Measurements from ENCODE around the gene TEX261.
"Not testable (repeated sequence)": the region's sequence is repeated elsewhere in the genome, so short reads cannot be mapped to it uniquely, and the experiment has no call there.

Gene TEX261

GRCh38 chr2:71000780-71001591 is 6.3 kb upstream of the TEX261 start:
- peak; percentile 58 to 67 (median 60) for DNase-seq (ENCODE audit: low read depth in 3 of 3)

DNA sequence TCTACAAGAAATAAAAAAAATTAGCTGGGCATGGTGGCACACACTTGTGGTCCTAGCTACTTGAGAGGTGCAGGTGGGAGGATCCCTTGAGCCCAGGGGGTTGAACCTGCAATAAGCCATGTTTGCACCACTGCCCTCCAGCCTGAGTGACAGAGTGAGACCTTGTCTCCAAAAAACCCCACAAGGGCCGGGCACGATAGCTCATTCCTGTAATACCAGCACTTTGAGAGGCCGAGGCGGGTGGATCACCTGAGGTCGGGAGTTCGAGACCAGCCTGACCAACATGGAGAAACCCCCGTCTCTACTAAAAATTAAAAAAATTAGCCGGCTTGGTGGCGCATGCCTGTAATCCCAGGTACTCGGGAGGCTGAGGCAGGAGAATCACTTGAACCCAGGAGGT is 5.3 kb upstream of the TEX261 start:
- not testable (repeated sequence) for DNase-seq (ENCODE audit: low read depth in 3 of 3)

- DNase-seq (ENCODE audit: low read depth in 3 of 3): no peak
These were observed 4.7 kb upstream of the TEX261 start for GRCh38 chr2:70999362-70999761.

DNA sequence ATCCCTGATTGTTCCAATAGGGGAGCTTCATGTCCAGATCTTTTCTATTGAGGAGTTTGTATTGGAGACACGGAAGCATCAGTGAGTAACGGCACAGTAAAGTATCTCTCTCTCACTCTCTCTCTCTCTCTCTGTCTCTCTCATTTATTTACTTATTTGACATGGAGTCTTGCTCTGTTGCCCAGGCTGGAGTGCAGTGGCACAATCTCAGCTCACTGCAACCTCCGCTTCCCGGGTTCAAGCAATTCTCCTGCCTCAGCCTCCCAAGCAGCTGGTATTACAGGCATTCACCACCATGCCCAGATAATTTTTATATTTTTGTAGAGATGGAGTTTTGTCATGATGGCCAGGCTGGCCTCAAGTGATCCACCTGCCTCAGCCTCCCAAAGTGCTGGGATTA is 4.2 kb upstream of the TEX261 start:
- DNase-seq (ENCODE audit: low read depth in 3 of 3): not testable (repeated sequence)

DNA sequence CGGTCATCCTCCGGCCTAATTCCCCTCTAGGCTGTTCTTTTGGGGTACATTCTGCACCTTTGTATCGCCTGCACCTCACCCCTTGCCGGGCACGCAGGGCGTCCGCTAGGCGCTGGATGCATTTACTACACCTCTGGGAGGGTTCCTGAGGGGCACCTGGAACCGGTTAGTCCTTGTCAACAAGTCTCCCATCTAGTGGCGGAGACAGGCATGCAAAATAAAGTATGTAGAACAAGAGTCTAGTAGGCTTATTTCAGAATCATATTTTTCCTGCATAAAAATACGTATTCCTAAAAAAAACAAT is 705 bp upstream of the TEX261 start:
- DNase-seq (ENCODE audit: low read depth in 3 of 3): peak in 2 of 3 experiments; percentile 21 to 35

GRCh38 chr2:70994009-70994698 is 519 bp downstream of the TEX261 start:
- no peak for DNase-seq (ENCODE audit: low read depth in 3 of 3)

GRCh38 chr2:70992945-70993853 is 1.5 kb downstream of the TEX261 start:
- DNase-seq (ENCODE audit: low read depth in 3 of 3): no peak

GRCh38 chr2:70991742-70992141 is 2.9 kb downstream of the TEX261 start:
- DNase-seq (ENCODE audit: low read depth in 3 of 3): no peak

DNA sequence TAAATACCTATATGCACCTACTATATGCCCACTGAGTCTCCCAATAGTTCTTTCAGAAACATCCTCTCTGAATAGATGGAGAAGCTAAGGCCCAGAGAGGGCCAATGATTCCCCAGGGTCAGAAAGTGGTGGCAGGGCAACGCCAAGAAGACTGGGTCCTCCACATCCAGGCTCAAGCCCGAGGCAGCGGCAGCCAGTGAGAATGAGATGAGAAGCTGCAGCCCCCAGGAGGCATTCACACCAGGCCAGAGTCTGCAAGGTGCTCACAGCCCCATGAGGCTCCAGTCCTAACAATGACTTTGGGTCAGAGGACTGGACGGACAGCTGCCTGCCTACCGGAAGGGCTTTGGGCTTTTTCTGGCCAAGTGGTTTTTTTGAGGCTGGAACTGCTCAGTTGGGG is 3.5 kb downstream of the TEX261 start:
- no peak for DNase-seq (ENCODE audit: low read depth in 3 of 3)

- no peak for DNase-seq (ENCODE audit: low read depth in 3 of 3)
These were observed 4.5 kb downstream of the TEX261 start for GRCh38 chr2:70990216-70990615.

DNA sequence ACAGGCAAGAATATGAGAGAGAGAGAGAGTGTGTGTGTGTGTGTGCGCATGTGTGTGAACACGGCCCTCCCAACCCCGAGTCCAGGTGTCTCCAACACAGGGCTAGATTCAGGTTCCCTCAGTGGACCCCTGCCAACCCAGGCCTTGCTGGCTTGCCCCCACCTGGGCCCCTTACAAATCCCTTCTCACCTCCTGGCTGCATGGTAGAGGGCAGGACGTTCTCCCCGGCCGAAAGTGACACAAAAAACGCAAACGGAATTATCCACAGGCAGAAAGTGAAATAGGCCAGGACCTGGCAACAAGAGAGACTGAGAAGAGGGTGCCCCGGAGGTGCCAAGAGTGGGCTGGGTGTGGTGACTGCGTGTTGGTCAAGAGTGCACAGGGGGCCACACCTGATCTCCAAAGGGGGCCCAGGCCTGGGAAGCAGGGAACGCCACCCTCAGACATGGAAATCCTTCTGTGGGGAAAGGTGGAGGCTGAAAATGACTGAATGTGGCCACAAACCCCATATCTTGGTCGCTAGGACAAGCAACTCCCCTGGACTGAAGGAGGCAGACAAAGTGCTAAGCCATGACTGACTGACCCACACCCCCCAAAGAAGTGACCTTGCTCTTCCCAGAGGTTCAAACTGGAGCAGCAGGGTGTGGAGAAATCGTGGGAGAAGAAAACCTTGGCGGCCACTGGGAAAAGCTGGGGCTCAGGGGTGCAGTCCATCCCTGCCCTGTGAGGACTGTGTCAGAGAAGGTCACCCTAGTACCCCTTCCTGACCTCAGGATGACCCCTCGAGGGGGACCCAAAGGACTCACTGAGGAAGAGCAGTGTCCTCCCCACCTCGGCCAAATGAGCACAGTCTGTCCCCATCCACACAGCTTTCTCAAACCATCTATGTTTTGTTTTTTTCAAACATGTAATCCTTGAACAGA is 5.7 kb downstream of the TEX261 start:
- DNase-seq (ENCODE audit: low read depth in 3 of 3): no peak

DNA sequence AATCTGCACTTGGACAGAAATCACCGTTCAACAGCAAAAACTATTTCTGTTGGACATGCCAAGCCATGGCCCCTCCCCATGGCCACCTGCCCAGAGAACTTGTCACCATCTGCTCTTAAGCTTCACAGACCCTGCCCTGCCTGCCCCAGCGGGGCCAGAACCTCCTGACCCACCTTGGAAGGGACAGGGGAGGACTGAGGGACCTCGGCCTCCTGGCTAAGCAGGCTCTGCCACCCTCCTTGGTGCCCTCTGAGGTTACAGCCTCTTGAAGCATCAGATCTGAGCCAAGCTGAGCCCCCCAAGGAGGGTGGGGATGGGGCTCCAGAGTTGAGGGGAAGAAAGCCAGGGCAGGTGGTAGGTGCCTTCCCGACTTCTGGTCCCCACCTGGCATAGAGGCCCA is 6.5 kb downstream of the TEX261 start:
- DNase-seq (ENCODE audit: low read depth in 3 of 3): no peak

- DNase-seq (ENCODE audit: low read depth in 3 of 3): no peak
These were observed 7.3 kb downstream of the TEX261 start for GRCh38 chr2:70987386-70987785.

GRCh38 chr2:70986499-70987189 is 8.0 kb downstream of the TEX261 start:
- DNase-seq (ENCODE audit: low read depth in 3 of 3): no peak

DNA sequence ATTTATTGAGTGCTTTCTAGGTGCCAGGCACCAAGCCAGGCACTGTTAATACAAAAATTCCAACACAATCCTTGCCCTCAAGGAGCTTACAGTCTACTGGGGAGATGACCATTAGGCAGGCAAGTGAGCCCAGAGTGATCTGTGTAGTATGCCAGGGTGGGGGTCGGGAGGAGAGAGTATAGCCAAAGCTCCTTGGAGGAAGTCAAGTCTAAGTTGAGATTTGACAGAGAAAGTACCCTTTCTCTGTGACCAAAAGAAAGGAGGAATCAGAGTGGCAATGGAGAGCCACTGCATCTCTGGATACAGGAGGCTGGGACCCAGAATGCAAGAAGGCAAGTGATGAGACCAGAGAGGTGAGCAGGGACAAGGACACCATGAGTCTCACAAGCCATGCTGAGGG is 8.7 kb downstream of the TEX261 start:
- DNase-seq (ENCODE audit: low read depth in 3 of 3): no peak

DNA sequence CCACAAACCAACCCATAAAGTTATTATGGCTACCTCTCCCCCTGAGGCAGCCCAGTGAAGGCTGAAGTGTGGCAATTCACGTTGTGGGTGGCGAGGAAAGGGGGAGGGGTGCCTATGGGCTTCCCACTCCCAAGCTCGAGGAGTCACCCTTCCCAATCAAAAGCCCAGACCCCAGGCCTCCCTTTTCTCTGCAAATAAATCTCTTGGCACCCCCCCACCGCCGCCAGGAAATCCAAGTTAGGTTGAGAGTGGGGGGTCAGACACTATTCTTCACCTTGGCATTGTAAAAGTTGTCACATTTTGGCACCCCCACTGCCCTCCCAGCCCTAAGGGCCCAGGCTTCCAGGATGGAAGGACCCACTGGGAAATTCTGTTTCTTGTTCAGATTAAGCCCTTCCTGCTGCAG is 9.4 kb downstream of the TEX261 start:
- DNase-seq (ENCODE audit: low read depth in 3 of 3): no peak

GRCh38 chr2:70984576-70985282 is 9.9 kb downstream of the TEX261 start:
- DNase-seq (ENCODE audit: low read depth in 3 of 3): peak; percentile 66 to 72 (median 71)

DNA sequence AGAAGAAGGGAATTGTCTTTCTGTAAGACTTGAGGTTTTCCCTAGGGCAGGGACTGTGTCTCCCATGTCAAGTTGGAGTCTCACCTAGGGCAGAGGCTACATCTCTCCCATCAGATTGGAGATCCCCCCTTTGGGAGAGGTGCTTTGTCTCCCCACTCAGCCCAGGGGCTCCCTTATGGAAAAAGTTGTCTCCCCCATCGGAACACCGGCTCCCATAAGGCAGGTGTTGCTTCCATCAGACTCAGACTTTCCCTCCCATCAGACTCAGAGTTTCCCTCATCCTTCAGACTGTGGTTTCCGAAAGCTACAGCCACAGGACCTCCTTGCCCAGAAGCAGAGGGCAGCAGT is 10.5 kb downstream of the TEX261 start:
- no peak for DNase-seq (ENCODE audit: low read depth in 3 of 3)

DNA sequence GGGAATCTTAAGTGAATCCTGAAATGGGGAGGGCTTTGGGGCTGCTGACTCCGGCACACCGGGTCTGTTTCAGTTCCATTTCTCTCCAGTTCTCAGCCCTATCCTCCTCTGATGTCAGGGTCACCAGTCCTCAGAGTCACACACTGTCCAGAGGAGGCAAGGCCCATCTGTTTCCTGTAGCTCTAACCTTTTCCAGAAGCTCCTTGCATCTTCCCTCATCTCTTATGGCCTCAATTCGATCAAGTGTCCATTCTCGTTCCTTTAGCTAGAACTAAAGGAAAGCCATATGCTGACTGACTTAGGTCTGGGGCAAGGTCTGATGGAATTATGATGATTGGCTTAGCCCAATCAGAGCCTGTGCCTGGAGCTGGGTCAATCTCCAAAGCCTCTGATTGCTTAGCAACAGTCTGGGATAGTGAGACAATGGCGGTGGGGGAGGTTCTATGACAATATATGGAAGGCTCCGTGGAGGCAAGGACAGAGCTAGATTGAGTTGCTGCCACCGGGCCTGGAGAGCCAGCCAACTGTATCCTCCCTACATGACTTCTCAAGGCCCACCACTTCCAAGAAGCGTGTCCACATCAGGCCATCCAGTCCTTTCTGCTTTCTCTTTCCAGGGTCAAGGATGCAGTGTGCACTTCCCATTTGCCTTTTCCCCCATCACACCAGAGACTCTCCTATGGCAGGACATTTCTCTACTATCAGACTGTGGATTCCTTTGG is 11.0 kb downstream of the TEX261 start:
- no peak for DNase-seq (ENCODE audit: low read depth in 3 of 3)

- no peak for DNase-seq (ENCODE audit: low read depth in 3 of 3)
These were observed 11.7 kb downstream of the TEX261 start for GRCh38 chr2:70982971-70983370.
